H1 (cell line): Measurements from ENCODE around the gene CPTP.

Experiments
- CTCF ChIP-seq, 3 experiments: IDR thresholded peaks; 1 replicate in 2 of 3; 2 replicates in 1 of 3; pipeline versions ENCODE4 v1.5.1 to v1.6.1; 2011; ENCODE audit warnings: low read length in 3 of 3, mild to moderate bottlenecking in 3 of 3, inconsistent platforms in 2 of 3, low read depth in 1 of 3, moderate library complexity in 1 of 3; ENCODE audit not compliant: insufficient read depth in 1 of 3; ENCODE audit errors: control extremely low read depth in 1 of 3
- EP300 ChIP-seq, 2 experiments: IDR thresholded peaks; 1 replicate in 1 of 2; 2 replicates in 1 of 2; pipeline ENCODE4 v1.6.1; 2011 to 2012; ENCODE audit warnings: low read depth in 2 of 2, low read length in 2 of 2, mild to moderate bottlenecking in 2 of 2, borderline replicate concordance in 1 of 2, inconsistent platforms in 1 of 2, moderate library complexity in 1 of 2
- GTF2F1 ChIP-seq: IDR thresholded peaks from 2 replicates; pipeline ENCODE4 v1.6.1; 2012; ENCODE audit warnings: low read depth, low read length, improper control_type of control experiment, borderline replicate concordance
- HDAC6 ChIP-seq: IDR thresholded peaks from one replicate; pipeline ENCODE4 v1.7.1; 2012; ENCODE audit warnings: low read depth, mild to moderate bottlenecking, inconsistent platforms, low read length, moderate library complexity
- KDM1A ChIP-seq: fragments of 200-600, 300-600 bp; sonication (generic); IDR thresholded peaks from 2 replicates; pipeline ENCODE4 v1.7.1; 2016; ENCODE audit warnings: mild to moderate bottlenecking, low read length, borderline replicate concordance
- MAFK ChIP-seq: IDR thresholded peaks from 2 replicates; pipeline ENCODE4 v1.6.1; 2012; ENCODE audit warnings: low read depth, mild to moderate bottlenecking, improper control_type of control experiment, low read length
- POLR2AphosphoS5 ChIP-seq: IDR thresholded peaks from 2 replicates; pipeline ENCODE4 v1.6.1; 2011; ENCODE audit warnings: low read depth, low read length
- YY1 ChIP-seq: IDR thresholded peaks from 2 replicates; pipeline ENCODE4 v1.6.1; 2011; ENCODE audit warnings: low read depth, mild to moderate bottlenecking, low read length
- ZNF274 ChIP-seq: IDR thresholded peaks from 2 replicates; pipeline ENCODE4 v1.7.0; 2012; ENCODE audit warnings: low read length, borderline replicate concordance; ENCODE audit errors: extremely low read depth

DNA sequence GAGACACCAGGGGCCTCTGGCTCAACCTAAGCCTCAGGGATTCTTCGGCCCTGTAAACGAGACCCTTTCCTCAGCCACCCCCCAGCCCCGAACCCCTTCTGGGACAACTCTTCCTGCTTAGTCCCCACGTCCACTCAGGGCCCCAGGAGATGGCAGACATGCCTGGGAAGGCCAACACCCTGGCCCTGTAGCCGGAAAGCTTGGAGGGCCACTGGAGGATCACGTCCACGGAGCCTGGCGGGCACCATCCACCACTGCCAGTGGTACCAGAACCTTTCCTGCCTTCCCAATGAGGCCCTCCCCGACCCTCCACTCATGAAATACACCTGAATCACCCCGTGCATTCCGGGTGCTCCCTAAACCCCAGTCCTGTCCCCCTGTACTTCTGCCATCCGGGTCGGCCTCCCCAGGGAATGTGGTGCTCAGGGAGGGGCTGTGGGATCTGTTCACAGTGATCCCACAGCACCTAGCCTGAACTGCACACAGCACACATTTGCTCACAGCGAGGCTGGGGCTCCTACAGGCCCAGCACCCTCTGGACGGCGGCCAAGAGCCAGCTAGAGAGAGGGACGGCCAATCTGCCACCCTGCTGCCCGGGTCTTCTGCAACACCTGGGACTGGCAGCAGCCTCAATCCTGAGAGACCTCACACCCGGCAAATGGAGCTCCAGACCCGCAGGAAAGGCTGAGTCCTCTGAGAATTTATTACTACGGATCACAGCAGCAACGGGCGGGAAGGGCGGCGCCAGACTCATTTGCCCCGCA is 48.6 kb downstream of the CPTP start:
- TF ChIP-seq EP300 (IDR thresholded peaks at IDR 0.05; ENCODE audit: borderline replicate concordance in 1 of 2, low read depth in 2 of 2, low read length in 2 of 2) = no peak
- TF ChIP-seq HDAC6 = no peak
- no peak for TF ChIP-seq YY1
- no peak for TF ChIP-seq POLR2AphosphoS5
- no peak for TF ChIP-seq GTF2F1
- no peak for TF ChIP-seq MAFK
- TF ChIP-seq CTCF (IDR thresholded peaks at IDR 0.05; ENCODE audit: control extremely low read depth in 1 of 3, insufficient read depth in 1 of 3, low read depth in 1 of 3, low read length in 3 of 3) = no peak
- no peak for TF ChIP-seq ZNF274
- TF ChIP-seq KDM1A = no peak
